Activated T-helper 2 cell treated with anti-CD3 and anti-CD28 coated beads, Interferon-gamma antibody, Interleukin-2, Interleukin-4, amounts not matched to agents 10 μg/mL and 5 μg/mL and 100 μg/mL, durations not matched to agents 14 hours and 24 hours and 36 hours (primary cell): ENCODE measurements around the gene SNAPC1. TPM values are rescaled to one million over a fixed set of nuclear protein-coding genes. Genes with fewer than 3 reads are reported as not detected.
"Not testable (repeated sequence)": the region's sequence is repeated elsewhere in the genome, so short reads cannot be mapped to it uniquely, and the experiment has no call there.

Source experiments
- DNase-seq: peaks from one replicate; pipeline ENCODE4 v3.0.0; 2021; ENCODE audit warnings: low spot score
- H3K27ac Mint-ChIP-seq: one replicate; pipeline ENCODE4 v1.8.0; 2021; ENCODE audit warnings: mixed read lengths
- H3K27me3 Mint-ChIP-seq: one replicate; pipeline ENCODE4 v1.8.0; 2021; ENCODE audit warnings: low read depth, mixed read lengths
- H3K36me3 Mint-ChIP-seq: one replicate; pipeline ENCODE4 v1.8.0; 2021; ENCODE audit warnings: low read depth, mixed read lengths
- H3K4me1 Mint-ChIP-seq: one replicate; pipeline ENCODE4 v1.8.0; 2021; ENCODE audit warnings: low read depth, mixed read lengths
- H3K4me3 Mint-ChIP-seq: one replicate; pipeline ENCODE4 v1.8.0; 2021; ENCODE audit warnings: low read depth, mild to moderate bottlenecking, moderate library complexity, mixed read lengths
- H3K9me3 Mint-ChIP-seq: one replicate; pipeline ENCODE4 v1.8.0; 2021; ENCODE audit warnings: mixed read lengths
- intact Hi-C: fragments of 100-400 bp; cut with micrococcal nuclease; formaldehyde crosslinking; loops from one replicate; pipeline ENCODE4 v1.15.1; 2023
- total RNA-seq: library from RNA; stranded (reverse); gene quantifications from 2 replicates; pipeline ENCODE4 v1.2.3, GENCODE V29; 2022

SNAPC1 gene
- total RNA-seq, 1 donor from 2014 or later, result 10.5 TPM

- intact Hi-C loops, result loop anchor here (5.0 kb wide), 1 partner anchor 366 kb away; no protein-coding TSS in a partner anchor
- Mint-ChIP-seq H3K27ac (no peak overlapping the region), H3K4me3 (no peak overlapping the region), H3K9me3 (no peaks in the 10 kb centered on the region), H3K4me1 (peaks cover 33% of the 10 kb centered on the region), H3K36me3 (peaks cover 30% of the 10 kb centered on the region), H3K27me3 (peaks cover 4% of the 10 kb centered on the region)
- no peak for DNase-seq
Observed at GRCh38 chr14:61753631-61754030, 8.6 kb upstream of the SNAPC1 start.

- intact Hi-C loops, result loop anchor here (5.0 kb wide), 1 partner anchor 368 kb away; no protein-coding TSS in a partner anchor
- DNase-seq, result no peak
- Mint-ChIP-seq H3K9me3 (no peaks in the 10 kb centered on the region), H3K4me1 (peaks cover 28% of the 10 kb centered on the region), H3K27ac (no peak overlapping the region), H3K27me3 (peaks cover 4% of the 10 kb centered on the region), H3K4me3 (no peak overlapping the region), H3K36me3 (peaks cover 19% of the 10 kb centered on the region)
Observed at GRCh38 chr14:61754627-61755381, 7.4 kb upstream of the SNAPC1 start.

DNA sequence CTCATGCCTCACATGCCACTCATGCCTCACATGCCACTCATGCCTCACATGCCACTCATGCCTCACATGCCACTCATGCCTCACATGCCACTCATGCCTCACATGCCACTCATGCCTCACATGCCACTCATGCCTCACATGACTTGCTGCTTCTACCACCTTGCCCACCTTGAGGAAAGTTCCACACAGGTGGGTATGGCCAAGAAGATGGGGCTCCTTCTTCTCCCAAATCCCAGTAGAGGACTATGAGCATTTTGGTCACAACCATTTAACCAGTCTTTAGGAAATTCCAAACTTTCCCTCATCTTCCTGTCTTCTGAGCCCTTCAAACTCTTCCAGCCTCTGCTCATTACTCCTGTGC lies 6.9 kb upstream of the SNAPC1 start:
- peaks cover 14% of the 10 kb centered on the region for H3K36me3 Mint-ChIP-seq
- H3K27ac Mint-ChIP-seq, result not testable (repeated sequence)

DNA sequence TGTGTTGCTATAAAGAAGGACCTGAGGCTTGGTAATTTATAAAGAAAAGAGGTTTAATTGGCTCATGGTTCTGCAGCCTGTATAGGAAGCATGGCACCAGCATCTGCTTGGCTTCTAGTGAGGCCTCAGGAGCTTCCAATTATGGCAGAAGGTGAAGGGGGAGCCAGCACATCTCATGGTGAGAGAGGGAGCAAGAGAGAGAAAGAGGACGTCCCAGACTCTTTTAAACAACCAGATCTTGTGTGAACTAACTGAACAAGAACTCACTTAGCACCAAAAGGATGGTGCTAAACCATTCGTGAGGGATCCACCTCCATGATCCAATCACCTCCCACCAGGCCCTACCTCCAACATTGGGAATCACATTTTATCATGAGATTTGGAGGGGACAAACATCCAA lies 6.1 kb upstream of the SNAPC1 start:
- no peak overlapping the region for H3K27ac Mint-ChIP-seq

More for the DNA sequence above, 6.9 kb upstream of the SNAPC1 start:
- peaks cover 23% of the 10 kb centered on the region for H3K4me1 Mint-ChIP-seq
- intact Hi-C loops, H3K9me3 Mint-ChIP-seq, DNase-seq, H3K27me3 Mint-ChIP-seq, H3K4me3 Mint-ChIP-seq: not testable (repeated sequence)

DNA sequence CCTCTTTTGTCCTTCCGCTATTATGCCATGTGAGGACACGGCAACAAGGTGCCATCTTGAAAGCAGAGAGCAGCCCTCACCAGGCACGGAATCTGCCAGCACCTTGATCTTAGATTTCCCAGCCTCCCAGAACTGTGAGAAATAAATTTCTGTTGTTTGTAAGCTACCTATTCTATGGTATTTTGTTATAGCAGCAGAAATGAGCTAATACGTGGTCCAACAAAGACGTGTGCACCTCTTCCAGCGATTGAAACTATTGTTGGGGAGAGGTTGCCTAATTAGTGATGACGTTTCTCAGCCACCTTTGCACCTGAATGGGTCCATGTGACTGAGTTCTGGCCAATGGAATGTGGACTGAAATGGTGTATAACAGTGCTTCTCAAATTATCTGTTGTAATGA lies 2.3 kb upstream of the SNAPC1 start:
- Mint-ChIP-seq H3K27ac (no peak overlapping the region), H3K4me3 (no peak overlapping the region), H3K9me3 (no peaks in the 10 kb centered on the region), H3K27me3 (peaks cover 4% of the 10 kb centered on the region), H3K4me1 (peaks cover 23% of the 10 kb centered on the region), H3K36me3 (peaks cover 18% of the 10 kb centered on the region)
- no peak for DNase-seq
- intact Hi-C loops, result loop anchor here (10.0 kb wide), 1 partner anchor 435 kb away; the partner anchor contains the start of gene PRKCH

More for the DNA sequence above, 6.1 kb upstream of the SNAPC1 start:
- Mint-ChIP-seq H3K27me3 (peaks cover 4% of the 10 kb centered on the region), H3K9me3 (no peaks in the 10 kb centered on the region), H3K4me1 (peaks cover 22% of the 10 kb centered on the region), H3K4me3 (no peak overlapping the region), H3K36me3 (peaks cover 10% of the 10 kb centered on the region)
- intact Hi-C loops, result no loop called here
- DNase-seq, result no peak

DNA sequence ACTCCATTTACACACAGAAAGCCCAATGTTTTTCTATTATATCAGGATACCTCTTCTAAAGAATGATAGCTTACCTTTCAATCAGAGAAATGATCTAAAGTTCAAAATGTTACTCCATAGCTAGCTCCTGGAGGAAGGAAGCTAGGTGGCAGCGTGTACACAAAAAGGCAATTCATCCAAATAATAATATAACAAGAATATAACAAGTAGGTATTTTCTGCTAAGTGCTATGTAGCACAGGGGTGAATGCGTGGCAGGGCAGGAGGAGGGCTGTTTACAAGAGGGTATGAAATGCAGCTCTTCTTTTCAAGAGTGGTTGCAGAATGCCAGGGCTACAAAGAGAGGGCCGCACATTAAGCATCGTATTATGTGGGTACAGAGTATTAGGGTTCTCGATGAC lies 663 bp upstream of the SNAPC1 start:
- no peak for DNase-seq
- intact Hi-C loops, result loop anchor here (10.0 kb wide), 1 partner anchor 437 kb away; the partner anchor contains the start of gene PRKCH
- peaks cover 3% of the 10 kb centered on the region for H3K27me3 Mint-ChIP-seq
- H3K9me3 Mint-ChIP-seq, result no peaks in the 10 kb centered on the region
- H3K4me3 Mint-ChIP-seq, result peak overlapping the region; percentile 94
- peak overlapping the region; percentile 93 for H3K27ac Mint-ChIP-seq
- H3K4me1 Mint-ChIP-seq, result peaks cover 36% of the 10 kb centered on the region
- peaks cover 24% of the 10 kb centered on the region for H3K36me3 Mint-ChIP-seq

GRCh38 chr14:61764342-61765122 lies 2.3 kb downstream of the SNAPC1 start:
- H3K4me1 Mint-ChIP-seq, result peaks cover 36% of the 10 kb centered on the region
- H3K27me3 Mint-ChIP-seq, result no peaks in the 10 kb centered on the region
- peak overlapping the region; percentile 18 for H3K4me3 Mint-ChIP-seq
- H3K27ac Mint-ChIP-seq, result no peak overlapping the region
- no peak for DNase-seq
- H3K9me3 Mint-ChIP-seq, result no peaks in the 10 kb centered on the region
- intact Hi-C loops, result loop anchor here (10.0 kb wide), 1 partner anchor 440 kb away; the partner anchor contains the start of gene PRKCH
- peaks cover 36% of the 10 kb centered on the region for H3K36me3 Mint-ChIP-seq

GRCh38 chr14:61765225-61765943 lies 3.2 kb downstream of the SNAPC1 start:
- peaks cover 45% of the 10 kb centered on the region for H3K36me3 Mint-ChIP-seq
- no peak for DNase-seq

DNA sequence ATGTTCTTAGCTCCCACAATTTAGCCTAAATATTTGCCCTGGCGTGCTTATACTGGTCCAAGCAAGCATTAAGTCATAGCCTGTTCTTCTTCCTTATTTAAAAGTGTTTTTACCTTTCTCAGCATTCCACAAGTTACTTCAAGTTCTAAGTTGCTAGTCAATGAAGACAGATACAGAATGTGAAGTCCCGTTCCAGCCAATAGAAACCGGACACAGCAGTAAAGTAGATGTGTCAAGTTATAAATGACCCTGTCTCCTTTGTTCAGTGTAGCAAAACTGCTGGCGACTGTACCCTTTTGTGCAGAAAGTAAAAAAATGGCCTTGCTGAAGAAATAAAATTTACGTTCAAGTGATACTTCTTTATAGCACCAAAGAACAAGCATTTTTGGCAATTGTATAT lies 3.9 kb downstream of the SNAPC1 start:
- no peak for DNase-seq
- intact Hi-C loops, result loop anchor here (10.0 kb wide), 1 partner anchor 441 kb away; the partner anchor contains the start of gene PRKCH
- Mint-ChIP-seq H3K36me3 (peaks cover 47% of the 10 kb centered on the region), H3K27ac (no peak overlapping the region), H3K27me3 (no peaks in the 10 kb centered on the region), H3K4me3 (no peak overlapping the region), H3K4me1 (peaks cover 34% of the 10 kb centered on the region), H3K9me3 (no peaks in the 10 kb centered on the region)

More at GRCh38 chr14:61765225-61765943, 3.2 kb downstream of the SNAPC1 start:
- no peak overlapping the region for H3K27ac Mint-ChIP-seq
- peak overlapping the region; percentile 6 for H3K4me3 Mint-ChIP-seq
- H3K4me1 Mint-ChIP-seq, result peaks cover 36% of the 10 kb centered on the region
- H3K27me3 Mint-ChIP-seq, result no peaks in the 10 kb centered on the region
- intact Hi-C loops, result loop anchor here (10.0 kb wide), 1 partner anchor 441 kb away; the partner anchor contains the start of gene PRKCH
- H3K9me3 Mint-ChIP-seq, result no peaks in the 10 kb centered on the region

DNA sequence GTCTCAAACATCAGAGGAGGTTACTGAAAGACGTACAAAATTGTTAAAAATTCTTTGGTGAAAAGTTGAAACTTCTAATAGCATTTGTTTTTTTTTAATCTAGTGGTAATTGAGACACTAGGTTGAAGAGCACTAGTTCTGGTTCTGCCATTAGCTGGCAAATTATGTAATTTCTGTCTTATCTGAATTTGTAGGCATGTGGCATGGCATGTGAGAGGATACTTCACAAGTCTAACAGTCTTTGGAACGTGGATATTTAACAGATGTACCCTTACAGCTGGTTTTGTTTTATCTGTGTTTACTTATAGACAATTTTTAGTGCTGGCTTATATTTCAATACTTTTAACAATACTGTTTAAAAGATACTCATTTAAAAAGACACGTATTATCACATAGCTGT lies 6.0 kb downstream of the SNAPC1 start:
- no peak overlapping the region for H3K4me3 Mint-ChIP-seq
- intact Hi-C loops, result loop anchor here (10.0 kb wide), 1 partner anchor 443 kb away; the partner anchor contains the start of gene PRKCH
- no peaks in the 10 kb centered on the region for H3K27me3 Mint-ChIP-seq
- peaks cover 27% of the 10 kb centered on the region for H3K4me1 Mint-ChIP-seq
- DNase-seq, result no peak
- H3K27ac Mint-ChIP-seq, result no peak overlapping the region
- no peaks in the 10 kb centered on the region for H3K9me3 Mint-ChIP-seq
- H3K36me3 Mint-ChIP-seq, result peaks cover 56% of the 10 kb centered on the region

GRCh38 chr14:61769893-61770292 lies 7.7 kb downstream of the SNAPC1 start:
- H3K36me3 Mint-ChIP-seq, result peaks cover 51% of the 10 kb centered on the region
- H3K27me3 Mint-ChIP-seq, result no peaks in the 10 kb centered on the region
- no peaks in the 10 kb centered on the region for H3K9me3 Mint-ChIP-seq
- no peak overlapping the region for H3K4me3 Mint-ChIP-seq
- H3K4me1 Mint-ChIP-seq, result peaks cover 14% of the 10 kb centered on the region
- no peak overlapping the region for H3K27ac Mint-ChIP-seq
- no peak for DNase-seq
- intact Hi-C loops, result loop anchor here (10.0 kb wide), 1 partner anchor 445 kb away; the partner anchor contains the start of gene PRKCH

GRCh38 chr14:61774861-61775260 lies 12.6 kb downstream of the SNAPC1 start:
- Mint-ChIP-seq H3K4me3 (no peak overlapping the region), H3K27me3 (no peaks in the 10 kb centered on the region), H3K27ac (no peak overlapping the region), H3K9me3 (no peaks in the 10 kb centered on the region), H3K4me1 (peaks cover 28% of the 10 kb centered on the region), H3K36me3 (peaks cover 74% of the 10 kb centered on the region)
- intact Hi-C loops, result no loop called here
- no peak for DNase-seq
